ENCODE data around the gene AADACL4.
A peak's percentile ranks its signal among the peaks of the same experiment; 100 is the strongest.
"Not testable (repeated sequence)": the region's sequence is repeated elsewhere in the genome, so short reads cannot be mapped to it uniquely, and the experiment has no call there.

The AADACL4 gene

DNA sequence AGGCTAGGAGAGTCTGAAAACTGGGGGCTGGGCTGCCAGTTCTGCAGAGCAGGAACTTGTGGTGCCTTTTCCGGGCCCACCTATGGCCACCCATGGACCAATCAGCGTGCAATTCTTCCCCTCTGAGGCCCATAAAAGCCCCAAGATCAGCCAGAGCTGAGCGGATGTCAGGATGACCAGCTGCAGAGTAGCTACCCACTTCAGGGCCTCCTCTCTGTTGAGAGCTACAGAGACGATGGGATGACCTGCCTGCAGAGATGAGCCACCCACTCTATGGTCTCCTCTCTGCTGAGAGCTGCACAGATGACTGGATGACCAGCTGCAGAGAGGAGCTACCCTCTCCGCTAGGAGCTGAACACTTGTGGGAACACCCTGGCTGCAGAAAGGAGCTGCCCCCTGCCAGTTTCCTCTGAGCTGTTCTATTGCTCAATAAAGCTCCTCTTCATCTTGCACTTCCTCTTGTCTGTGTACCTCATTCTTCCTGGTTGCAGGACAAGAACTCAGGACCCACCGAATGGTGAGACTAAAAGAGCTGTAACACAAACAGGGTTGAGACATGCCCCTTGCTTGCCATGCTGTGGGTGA lies 12.8 kb upstream of the AADACL4 start:
- DNase-seq, result no peak

DNA sequence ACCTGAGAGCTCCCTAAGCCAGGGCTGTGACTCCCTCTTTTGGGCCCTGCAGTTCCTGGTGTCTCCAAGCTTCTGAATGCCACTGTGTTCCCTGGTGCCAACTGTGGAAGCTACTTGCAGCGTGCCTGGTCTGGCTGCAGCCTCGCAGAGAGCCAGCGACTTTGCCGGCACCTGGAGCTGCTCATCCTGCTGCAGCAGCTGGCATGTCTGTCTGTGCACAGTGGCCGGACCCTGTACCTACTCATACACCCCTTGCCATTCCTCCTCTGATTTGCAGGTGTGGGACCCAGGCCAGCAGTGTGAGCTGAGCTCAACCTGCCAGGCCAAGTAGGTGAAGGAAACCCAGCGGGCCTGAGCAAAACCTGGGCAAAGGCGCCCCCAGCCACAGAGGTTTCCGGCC lies 12.3 kb upstream of the AADACL4 start:
- no peak for DNase-seq

DNA sequence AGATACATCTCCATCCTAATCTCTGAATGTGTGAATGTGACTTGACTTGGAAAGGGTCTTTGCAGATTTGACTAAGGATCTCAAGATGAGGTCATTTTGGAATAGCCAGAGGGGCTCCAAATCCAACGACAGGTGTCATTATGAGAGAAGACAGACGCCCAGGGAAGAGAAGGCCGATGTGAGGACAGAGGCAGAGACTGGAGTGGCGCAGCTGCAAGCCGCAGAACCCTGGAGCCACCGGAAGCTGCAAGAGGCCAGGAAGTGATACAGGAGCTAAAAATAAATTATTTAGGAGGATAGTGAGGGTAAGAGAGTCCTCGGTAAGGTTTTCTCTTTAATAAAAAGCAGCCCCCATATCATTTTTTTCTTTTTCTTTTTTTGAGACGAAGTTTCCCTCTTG lies 9.7 kb upstream of the AADACL4 start:
- no peak for DNase-seq

DNA sequence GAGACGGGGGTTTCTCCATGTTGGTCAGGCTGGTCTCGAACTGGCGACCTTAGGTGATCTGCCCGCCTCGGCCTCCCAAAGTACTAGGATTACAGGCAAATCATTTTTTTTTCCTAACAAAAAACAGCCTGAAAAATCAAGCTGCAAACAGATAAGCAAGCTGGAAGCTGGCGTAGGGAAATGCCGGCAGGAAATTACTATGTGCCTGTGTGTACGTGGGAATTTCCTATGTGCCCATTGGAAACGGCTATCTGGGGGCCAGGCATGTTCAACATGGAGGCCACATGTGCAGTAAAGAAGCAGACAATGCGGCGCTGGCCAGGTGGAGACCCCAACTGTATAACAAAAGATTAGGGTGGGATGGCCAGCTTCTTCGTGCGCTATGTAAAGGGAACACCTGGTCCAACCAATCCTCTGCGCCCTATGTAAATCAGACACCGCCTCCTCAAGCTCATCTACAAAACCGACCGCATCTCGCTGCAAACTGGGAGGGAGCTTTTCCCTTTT lies 9.1 kb upstream of the AADACL4 start:
- no peak for DNase-seq

DNA sequence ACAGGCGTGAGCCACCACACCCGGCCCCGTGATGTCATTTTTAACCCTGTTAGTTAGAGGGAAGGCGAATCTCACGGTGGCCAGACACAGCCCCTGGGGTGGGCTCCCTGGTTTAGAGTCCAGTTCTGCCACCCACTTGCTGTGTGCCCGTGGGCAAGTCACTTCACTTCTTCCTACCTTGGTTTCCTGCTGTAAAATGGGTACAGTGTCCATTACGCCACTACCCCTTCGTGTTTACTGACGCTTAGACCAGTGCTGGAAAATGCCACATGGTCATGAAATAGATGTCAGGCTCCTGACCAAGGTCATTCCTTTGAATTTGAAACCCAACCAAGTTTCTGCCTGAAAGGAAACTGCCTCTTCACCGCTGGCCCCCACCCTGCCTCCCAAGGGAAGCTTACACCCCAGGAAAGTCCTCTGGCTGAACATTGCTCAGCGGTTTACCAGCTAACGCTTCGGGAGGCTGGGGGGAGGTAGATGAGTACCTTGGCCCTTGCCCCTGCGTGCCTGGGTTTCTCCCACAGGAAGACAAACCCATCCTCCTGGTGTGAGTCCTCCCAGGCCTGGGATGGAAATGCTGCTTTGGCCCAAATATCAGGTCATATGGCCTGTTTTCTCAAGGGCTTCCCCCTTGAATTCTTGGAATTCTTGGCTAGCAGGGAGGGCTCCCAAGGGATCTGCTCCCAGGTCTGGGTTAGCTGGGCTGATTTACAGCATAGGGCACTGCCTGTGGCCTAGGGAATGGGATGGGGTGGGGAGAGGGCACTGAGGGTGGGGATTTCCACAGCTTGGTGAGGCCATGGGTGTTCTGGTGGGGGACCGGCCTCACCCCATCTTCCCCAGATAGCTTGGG lies 7.6 kb upstream of the AADACL4 start:
- no peak for DNase-seq

DNA sequence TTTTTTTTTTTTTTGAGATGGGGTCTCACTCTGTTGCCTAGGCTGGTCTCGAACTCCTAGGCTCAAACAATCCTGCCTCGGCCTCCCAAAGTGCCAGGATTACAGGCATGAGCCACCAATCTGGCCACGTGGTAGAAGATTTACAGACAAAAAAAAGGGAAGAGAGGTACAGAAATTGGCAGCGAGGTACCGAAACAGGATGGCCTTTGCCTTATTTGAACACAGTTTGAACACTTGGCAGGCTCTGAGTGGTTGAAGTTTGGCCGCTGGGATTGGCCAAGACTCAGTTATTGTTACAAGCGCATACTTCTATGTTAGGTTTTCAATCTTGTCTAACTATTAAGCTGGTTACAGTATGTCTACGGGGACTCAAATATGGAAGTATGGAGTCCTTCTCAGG lies 6.2 kb upstream of the AADACL4 start:
- DNase-seq, result no peak

DNA sequence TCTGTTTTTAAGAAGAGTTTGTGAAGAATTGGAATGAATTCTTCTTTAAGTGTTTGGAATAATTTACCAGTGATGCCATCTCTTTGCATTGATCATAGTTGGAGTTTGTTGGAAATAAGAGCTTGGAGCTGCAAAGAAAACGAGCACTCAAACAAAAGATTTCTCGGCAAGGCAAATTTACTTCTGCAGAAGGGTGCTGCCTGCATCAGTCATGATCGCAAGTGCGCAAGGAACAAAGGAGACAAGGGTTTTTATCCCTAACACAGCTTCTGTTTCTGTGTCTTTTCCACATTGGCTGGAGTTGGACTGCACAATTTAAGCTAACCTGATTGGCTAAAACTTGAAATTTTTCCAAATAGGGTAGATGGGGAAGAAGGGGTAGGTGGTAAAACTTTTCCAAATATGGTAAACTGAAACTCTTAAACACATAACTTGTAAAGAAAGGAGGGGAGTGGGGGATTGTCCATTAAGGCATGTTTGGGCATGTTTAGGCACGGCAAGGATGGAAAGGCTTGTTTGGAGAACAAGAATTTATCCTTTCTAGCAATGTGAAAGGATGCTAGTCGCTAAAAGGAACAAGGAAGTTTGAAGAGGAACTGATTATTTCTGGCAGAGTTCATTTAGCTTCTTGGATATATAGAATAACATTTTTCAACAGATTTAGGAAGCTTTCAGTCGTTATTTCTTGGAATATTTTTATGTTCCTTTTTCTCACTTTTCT lies 3.5 kb upstream of the AADACL4 start:
- no peak for DNase-seq

DNA sequence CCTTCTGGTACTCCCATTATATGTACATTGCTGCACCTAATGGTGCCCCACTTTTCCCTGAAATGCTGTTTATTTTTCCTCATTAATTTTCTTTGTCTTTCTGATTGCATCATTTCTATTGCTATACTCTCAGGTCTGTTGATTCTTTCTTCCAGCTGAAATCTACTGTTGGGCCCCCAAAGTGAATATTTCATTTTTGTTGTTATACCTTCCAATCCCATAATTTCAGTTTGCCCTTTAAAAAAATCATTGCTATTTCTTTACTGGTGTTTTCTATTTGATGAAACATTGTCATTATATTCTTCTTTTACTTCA lies 3.0 kb upstream of the AADACL4 start:
- no peak for DNase-seq

DNA sequence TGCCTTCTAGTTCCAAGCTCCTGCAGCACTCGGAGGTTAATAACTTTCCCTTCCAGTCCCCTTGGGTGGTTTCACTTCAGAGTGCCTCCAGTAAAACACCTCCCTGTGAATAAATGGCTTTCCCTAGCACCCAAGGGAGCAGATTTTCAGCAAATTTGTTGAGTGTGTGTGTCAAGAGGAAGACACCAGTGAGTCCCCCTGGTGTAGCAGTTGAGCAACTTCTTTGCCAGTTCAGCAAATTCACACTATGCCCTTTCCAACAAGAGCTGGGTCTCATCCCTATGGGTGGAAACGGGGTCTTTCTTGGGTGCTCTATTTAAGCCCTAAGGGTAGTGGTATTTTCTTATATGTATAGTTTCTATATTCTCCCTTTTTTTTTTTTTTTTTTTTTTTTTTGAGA lies 806 bp upstream of the AADACL4 start:
- no peak for DNase-seq

DNA sequence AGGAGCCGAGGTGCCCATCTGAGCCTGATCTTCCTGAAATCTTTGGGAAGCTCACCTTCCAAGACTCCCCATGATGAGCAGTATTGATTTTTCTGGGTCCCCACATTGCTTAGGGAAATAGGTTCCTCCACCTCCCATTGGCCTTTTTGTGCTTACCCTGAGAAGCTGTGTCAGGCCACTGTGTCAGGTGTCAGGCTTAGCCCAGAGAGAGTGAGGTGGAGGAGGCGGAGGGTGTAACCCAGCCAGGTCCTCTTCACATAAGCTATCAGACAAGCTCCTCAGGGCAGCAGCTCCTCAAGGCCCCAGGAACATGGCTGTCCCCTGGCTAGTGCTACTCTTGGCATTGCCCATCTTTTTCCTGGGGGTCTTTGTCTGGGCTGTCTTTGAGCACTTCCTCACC lies 352 bp downstream of the AADACL4 start:
- DNase-seq, result no peak

DNA sequence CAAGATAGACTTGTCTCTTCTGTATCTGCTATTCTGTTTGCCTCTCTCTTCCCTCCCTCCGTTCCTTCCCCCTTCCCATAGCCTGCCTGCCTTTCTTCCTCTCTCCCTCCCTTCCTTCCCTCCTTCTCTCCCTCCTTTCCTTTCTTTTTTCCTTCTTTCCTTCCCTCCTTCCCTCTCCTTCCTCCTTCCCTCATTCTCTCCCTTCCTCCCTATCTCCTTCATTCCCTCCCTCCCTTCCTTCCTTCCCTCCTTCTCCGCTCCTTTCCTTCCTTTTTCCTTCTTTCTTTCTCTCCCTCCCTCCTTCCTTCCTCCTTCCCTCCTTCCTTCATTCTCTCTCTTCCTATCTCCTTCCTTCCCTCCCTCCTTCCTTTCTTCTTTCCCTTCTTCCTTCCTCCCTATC lies 944 bp downstream of the AADACL4 start:
- no peak for DNase-seq

DNA sequence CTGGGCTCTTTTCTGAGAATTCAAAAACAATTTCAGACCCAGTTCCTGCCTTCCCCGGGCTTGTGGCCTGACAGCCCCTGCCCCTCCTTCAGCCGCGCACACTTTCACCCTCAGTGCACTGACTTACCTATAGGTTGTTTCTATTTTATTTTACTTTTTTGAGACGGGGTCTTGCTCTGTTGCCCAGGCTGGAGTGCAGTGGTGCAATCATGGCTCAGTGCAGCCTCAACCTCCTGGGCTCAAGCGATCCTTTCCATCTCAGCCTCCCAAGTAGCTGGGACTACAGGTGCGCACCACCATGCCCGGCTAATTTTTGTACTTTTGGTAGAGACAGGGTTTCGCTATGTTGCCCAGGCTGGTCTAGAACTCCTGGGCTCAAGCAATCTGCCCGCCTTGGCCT lies 1.5 kb downstream of the AADACL4 start:
- DNase-seq, result not testable (repeated sequence)

DNA sequence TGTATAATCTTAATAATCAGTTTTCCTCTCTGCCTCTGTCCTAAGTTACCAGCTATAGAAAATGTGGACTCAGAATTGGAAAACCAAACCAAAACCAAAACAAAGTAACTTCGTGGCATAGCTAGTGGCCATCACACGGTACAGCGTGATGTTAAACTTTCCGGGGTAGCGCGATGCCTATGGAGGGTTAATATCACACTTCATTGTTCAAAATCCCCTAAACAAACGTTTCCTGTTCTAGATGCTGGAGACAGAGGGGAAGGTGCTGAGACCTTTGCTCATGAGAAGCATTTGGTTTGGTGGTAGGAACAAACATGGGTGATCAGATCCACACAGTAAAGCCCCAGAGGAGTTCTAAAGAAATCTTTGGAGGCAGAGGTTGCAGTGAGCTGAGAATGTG lies 4.9 kb downstream of the AADACL4 start:
- DNase-seq, result no peak

DNA sequence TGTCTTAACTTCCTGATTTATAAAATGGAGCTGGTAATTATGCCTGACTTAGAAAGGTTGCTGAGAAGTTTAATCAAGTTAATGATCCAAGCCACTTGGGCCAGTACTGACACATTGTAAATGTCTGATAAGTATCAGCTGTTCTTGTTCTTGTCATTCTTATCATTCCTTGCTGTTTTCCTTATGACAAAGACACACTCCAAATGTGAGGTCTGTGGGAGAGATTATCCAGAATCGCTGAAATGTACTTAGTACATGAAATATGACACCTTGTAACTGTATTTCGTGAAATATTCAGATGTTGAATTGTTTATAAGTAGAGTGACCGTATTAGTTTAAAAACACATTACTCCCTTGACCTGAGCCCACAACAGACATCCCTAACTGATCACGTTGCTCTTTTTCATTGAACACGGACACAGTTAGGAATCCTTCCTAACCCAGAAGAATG lies 6.1 kb downstream of the AADACL4 start:
- DNase-seq, result no peak

DNA sequence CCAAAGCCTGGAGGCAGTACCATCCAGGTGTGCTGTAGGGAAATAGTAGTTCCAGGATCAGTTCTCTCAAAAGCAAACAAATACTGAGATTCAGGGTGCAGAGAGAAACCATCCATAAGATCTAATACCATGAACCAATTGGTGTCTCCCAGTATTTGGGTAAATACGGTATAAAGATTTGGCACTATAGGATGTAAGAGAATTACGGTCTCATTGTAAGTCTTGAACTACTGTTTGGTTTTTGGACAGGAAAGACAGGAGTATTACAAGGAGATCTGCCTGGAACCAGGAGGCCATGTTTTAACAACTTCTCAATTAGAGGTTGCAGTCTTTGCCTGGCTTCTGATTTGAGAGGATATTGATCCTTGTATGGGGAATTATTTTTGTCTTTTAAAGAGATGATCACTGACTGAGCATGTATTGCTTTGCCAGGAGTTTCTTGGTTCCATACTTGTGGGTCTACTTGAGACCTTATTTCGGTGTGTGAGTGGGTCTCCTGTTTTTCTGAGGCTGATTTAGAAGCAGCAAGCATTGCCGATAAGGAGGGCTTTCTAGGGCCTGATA lies 10.2 kb downstream of the AADACL4 start:
- no peak for DNase-seq

DNA sequence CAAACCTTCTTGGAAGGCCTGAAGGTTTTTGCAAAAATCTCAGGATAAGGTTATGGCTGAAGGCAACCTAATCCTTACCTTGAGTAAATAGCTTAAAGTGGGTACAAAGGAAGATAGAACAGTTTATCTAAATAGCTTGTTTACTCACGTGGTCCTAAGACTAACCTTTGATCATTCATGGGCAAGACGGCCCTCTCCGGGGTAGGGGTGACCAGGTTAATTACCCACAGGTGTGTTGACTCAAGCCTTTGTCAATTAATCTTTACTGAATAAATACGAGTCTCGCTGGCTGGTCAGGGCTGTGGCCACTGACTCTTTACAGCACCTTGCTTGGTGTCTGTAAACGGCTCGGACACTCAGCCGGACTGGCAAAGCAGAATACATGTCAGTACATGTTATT lies 10.8 kb downstream of the AADACL4 start:
- DNase-seq, result no peak

DNA sequence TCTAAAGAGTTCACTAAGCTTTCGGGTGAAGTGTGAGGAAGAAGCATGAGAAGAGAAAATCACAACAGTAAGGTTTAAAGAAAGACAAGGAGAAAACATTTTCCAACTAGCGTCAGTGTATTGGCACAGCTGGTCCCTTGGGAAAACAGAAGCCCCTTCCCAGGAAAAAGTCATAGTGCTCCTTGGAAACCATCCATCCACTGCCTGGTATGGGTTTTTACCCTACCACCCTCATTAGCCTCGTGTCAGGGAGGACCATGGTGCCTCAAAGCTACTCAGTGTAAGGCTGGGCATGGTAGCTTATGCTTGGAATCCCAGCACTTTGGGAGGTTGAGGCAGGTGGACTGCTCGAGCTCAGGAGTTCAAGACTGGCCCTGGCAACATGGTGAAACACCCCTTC lies 12.7 kb downstream of the AADACL4 start:
- DNase-seq, result no peak

DNA sequence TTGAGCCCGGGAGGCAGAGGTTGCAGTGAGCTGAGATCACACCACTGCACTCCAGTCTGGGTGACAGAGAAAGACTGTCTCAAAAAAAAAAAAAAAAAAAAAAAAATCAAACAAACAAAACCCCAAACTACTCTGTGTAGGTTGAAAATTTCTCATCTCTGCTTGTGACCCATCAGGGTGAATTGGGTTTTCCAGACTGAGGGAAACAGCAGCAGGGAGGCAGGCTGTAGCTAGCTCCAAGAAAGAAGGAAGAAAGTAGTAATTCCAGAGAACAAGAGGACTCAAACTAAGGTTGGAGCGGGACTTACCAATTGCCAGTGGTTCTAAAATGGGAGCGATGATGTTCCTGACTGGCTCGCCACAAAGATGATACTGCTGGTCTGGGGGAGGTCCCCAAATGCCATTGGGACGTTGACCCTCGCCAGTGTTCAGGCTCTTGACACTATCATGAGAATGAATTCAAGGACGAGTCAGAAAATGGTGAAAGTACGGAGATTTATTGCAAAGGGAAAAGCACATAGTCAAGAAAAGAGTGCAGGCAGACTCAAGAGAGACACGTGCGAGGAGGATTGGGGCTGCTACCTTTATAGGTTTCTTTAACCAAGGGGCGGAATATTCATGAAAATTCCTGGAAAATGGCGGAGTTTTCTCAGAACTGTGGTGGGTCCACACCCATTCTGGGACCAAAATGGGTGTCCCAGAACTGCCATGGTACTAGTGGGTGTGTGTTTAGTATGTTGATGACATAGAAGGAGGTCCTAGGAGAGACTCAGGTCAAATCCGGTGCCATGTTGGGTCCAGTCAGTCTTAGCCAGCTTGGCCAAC lies 13.4 kb downstream of the AADACL4 start:
- DNase-seq, result no peak

DNA sequence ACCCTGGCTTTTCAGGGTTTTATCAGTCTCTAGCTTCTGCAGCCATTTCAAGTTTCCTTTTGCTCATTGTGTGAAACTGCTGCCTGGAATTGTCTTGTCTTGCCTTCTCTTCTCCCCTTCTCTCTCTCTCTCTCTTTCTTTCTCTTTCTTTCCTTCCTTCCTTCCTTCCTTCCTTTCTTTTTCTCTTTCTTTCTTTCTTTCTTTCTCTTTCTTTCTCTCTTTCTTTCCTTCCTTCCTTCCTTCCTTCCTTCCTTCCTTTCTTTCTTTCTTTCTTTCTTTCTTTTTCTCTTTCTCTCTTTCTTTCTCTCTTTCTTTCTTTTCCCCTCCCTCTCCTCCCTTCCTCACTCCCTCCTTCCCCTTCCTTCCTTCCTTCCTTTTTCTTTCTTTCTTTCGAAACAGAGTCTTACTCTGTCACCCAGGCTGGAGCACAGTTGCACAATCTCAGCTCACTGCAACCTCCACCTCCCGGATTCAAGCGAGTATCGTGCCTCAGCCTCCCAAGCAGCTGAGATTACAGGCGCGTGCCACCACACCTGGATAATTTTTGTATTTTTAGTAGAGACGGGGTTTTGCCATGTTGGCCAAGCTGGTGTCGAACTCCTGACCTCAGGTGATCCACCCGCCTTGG lies 14.1 kb downstream of the AADACL4 start:
- not testable (repeated sequence) for DNase-seq

DNA sequence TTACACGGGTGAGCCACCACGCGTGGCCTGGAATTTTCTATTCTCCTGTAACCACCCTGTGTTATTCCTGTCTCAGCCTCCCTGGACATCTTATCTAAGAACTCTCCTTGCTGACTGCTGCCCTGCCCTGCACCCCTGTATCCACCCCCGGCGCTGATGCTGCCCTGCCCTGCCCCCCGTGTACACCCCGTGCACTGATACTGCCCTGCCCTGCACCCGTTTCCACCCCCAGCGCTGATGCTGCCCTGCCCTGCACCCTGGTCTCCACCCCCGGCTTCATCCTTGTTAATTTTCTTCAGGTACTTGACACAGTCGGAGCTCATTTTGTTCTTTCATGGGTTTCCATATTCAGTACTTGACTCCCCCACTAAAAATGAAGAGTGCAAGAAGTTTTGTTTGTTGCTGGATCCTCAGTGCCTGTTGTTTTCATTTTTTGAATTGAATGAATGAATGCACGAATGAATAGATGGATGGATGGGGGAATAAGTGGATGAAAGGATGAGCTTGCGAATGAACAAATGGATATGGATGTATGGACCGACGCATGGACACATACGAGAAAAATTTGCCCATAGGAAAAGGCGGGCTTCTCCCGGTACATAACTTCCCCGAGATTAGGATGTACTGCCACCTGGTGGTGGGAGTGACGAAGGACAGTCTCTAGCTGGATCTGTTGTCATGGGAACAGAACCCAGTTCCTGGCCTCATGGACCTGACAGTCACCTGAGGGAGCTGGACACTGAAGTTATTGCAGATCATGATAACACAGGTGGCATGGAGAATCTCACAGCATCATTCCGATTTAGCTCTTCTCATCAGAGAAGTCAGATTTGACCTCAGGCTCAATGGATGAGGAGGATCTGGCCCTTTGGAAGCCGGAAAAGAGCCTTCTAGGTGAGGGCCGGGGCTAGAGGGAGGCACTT lies 14.9 kb downstream of the AADACL4 start:
- peak; percentile 79 for DNase-seq

DNA sequence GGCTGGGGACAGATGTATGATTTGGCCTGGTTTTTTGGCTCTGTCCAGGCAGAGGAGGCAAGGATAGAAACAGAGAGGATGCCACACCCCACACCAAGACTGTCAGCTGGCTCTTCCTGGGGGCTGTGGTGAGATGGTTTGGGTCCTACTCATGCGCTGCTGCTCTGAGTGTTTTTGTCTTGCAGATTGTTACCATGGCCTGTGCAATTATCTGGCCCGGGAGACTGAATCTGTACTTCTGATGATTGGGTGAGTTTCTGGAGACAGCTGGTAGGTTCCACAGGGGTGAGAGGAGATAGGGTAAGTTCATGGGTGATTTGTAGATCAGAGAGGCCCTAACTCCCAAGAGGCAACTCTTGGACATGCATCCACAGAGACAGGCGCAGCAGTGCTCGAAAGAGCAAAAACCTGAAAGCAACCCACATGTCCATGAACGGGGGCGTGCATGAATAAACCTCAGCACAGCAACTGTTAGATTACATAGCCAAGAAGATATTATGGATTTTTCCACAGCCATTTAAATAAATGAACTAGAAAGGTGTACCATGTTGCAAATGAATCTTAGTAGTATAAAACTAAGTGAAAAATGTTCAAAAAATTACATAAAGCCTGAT lies 17.8 kb downstream of the AADACL4 start:
- DNase-seq, result no peak
